ENCODE results near the gene ITSN2. TPM values are rescaled to one million over a fixed set of nuclear protein-coding genes. Genes with fewer than 3 reads are reported as not detected.
A peak's percentile ranks its signal among the peaks of the same experiment; 100 is the strongest.
"Not testable (repeated sequence)": the region's sequence is repeated elsewhere in the genome, so short reads cannot be mapped to it uniquely, and the experiment has no call there.

The ITSN2 gene
- total RNA-seq (2014; rRNA removed; shearing (Covaris generic)) = 27.9 and 30.7 TPM in 2 replicates

- H3K4me3 ChIP-seq = peak within 1 kb of the TSS; percentile 94
- peak; percentile 87 to 91 for DNase-seq
- H3K36me3 ChIP-seq = no peaks in the 10 kb centered on the region
- peaks cover 14% of the 10 kb centered on the region for H3K4me1 ChIP-seq
- H3K9me3 ChIP-seq (replicated peaks) = no peaks in the 10 kb centered on the region
- no peaks in the 10 kb centered on the region for H3K27me3 ChIP-seq
- peak within 1 kb of the TSS; percentile 65 for H3K27ac ChIP-seq
These were observed at the start of gene ITSN2 for GRCh38 chr2:24360050-24360962. TSS of gene ITSN2 (minus strand) at chr2:24360536. CDS start at chr2:24328082, 32,454 bp downstream.

GRCh38 chr2:24409171-24409570 lies 48.8 kb upstream of the ITSN2 start:
- H3K4me3 ChIP-seq = peak overlapping the region; percentile 19
- H3K27ac ChIP-seq = peak overlapping the region; percentile 98
- H3K27me3 ChIP-seq = no peaks in the 10 kb centered on the region
- H3K36me3 ChIP-seq = no peaks in the 10 kb centered on the region
- no peaks in the 10 kb centered on the region for H3K9me3 ChIP-seq (replicated peaks)
- DNase-seq = peak; percentile 92 to 99
- peaks cover 31% of the 10 kb centered on the region for H3K4me1 ChIP-seq

- peak in 1 of 2 experiments; percentile 76 for DNase-seq
- H3K4me1 ChIP-seq = peaks cover 31% of the 10 kb centered on the region
- H3K27me3 ChIP-seq; H3K36me3 ChIP-seq; H3K9me3 ChIP-seq (replicated peaks): not testable (repeated sequence)
- peak overlapping the region; percentile 19 for H3K4me3 ChIP-seq
- peak overlapping the region; percentile 98 for H3K27ac ChIP-seq
These were observed 48.4 kb upstream of the ITSN2 start for GRCh38 chr2:24408704-24409103.

- peaks cover 13% of the 10 kb centered on the region for H3K4me1 ChIP-seq
- no peaks in the 10 kb centered on the region for H3K27me3 ChIP-seq
- no peak overlapping the region for H3K4me3 ChIP-seq
- DNase-seq = no peak
- H3K9me3 ChIP-seq (replicated peaks) = no peaks in the 10 kb centered on the region
- H3K36me3 ChIP-seq = no peaks in the 10 kb centered on the region
- H3K27ac ChIP-seq = no peak overlapping the region
These were observed 44.2 kb upstream of the ITSN2 start for GRCh38 chr2:24404491-24404921.

GRCh38 chr2:24403832-24404212 lies 43.5 kb upstream of the ITSN2 start:
- Histone ChIP-seq H3K27me3 (no peaks in the 10 kb centered on the region), H3K4me1 (peaks cover 13% of the 10 kb centered on the region), H3K36me3 (no peaks in the 10 kb centered on the region), H3K4me3 (no peak overlapping the region), H3K9me3 (replicated peaks) (no peaks in the 10 kb centered on the region), H3K27ac (no peak overlapping the region)
- no peak for DNase-seq

- H3K27me3 ChIP-seq = no peaks in the 10 kb centered on the region
- no peak overlapping the region for H3K4me3 ChIP-seq
- no peaks in the 10 kb centered on the region for H3K9me3 ChIP-seq (replicated peaks)
- peaks cover 9% of the 10 kb centered on the region for H3K4me1 ChIP-seq
- H3K27ac ChIP-seq = no peak overlapping the region
- no peaks in the 10 kb centered on the region for H3K36me3 ChIP-seq
- no peak for DNase-seq
These were observed 43.0 kb upstream of the ITSN2 start for GRCh38 chr2:24403168-24403831.

- Histone ChIP-seq H3K4me1 (peaks cover 7% of the 10 kb centered on the region; the same call in 1 of the 2 replicates), H3K27me3 (no peaks in the 10 kb centered on the region), H3K4me3 (no peak overlapping the region), H3K27ac (no peak overlapping the region), H3K36me3 (no peaks in the 10 kb centered on the region), H3K9me3 (replicated peaks) (no peaks in the 10 kb centered on the region)
- DNase-seq = no peak
These were observed 42.1 kb upstream of the ITSN2 start for GRCh38 chr2:24402242-24403097.

- no peaks in the 10 kb centered on the region for H3K36me3 ChIP-seq
- peaks cover 7% of the 10 kb centered on the region; the same call in 1 of the 2 replicates for H3K4me1 ChIP-seq
- no peaks in the 10 kb centered on the region for H3K9me3 ChIP-seq (replicated peaks)
- no peak overlapping the region for H3K4me3 ChIP-seq
- H3K27me3 ChIP-seq = no peaks in the 10 kb centered on the region
- H3K27ac ChIP-seq = no peak overlapping the region; the same call in 1 of the 2 replicates
- no peak for DNase-seq
These were observed 40.0 kb upstream of the ITSN2 start for GRCh38 chr2:24400207-24400907.

GRCh38 chr2:24399434-24400206 lies 39.3 kb upstream of the ITSN2 start:
- peak; percentile 32 to 55 for DNase-seq
- no peaks in the 10 kb centered on the region for H3K27me3 ChIP-seq
- no peaks in the 10 kb centered on the region for H3K36me3 ChIP-seq
- no peaks in the 10 kb centered on the region for H3K9me3 ChIP-seq (replicated peaks)
- no peak overlapping the region for H3K4me3 ChIP-seq
- peak overlapping the region; percentile 19; the same call in 1 of the 2 replicates for H3K27ac ChIP-seq
- H3K4me1 ChIP-seq = peaks cover 7% of the 10 kb centered on the region; the same call in 1 of the 2 replicates

- Histone ChIP-seq H3K36me3 (no peaks in the 10 kb centered on the region), H3K27me3 (no peaks in the 10 kb centered on the region), H3K4me3 (no peak overlapping the region), H3K9me3 (replicated peaks) (no peaks in the 10 kb centered on the region), H3K27ac (no peak overlapping the region), H3K4me1 (peaks cover 6% of the 10 kb centered on the region; the same call in 1 of the 2 replicates)
- no peak for DNase-seq
These were observed 34.7 kb upstream of the ITSN2 start for GRCh38 chr2:24394998-24395397.

GRCh38 chr2:24392542-24393059 lies 32.3 kb upstream of the ITSN2 start:
- Histone ChIP-seq H3K27me3 (no peaks in the 10 kb centered on the region), H3K4me3 (no peak overlapping the region), H3K36me3 (no peaks in the 10 kb centered on the region), H3K27ac (no peak overlapping the region), H3K4me1 (no peaks in the 10 kb centered on the region), H3K9me3 (replicated peaks) (no peaks in the 10 kb centered on the region)
- no peak for DNase-seq

- Histone ChIP-seq H3K4me3 (no peak overlapping the region), H3K36me3 (no peaks in the 10 kb centered on the region), H3K9me3 (replicated peaks) (no peaks in the 10 kb centered on the region), H3K4me1 (peaks cover 3% of the 10 kb centered on the region), H3K27ac (no peak overlapping the region), H3K27me3 (no peaks in the 10 kb centered on the region)
- DNase-seq = no peak
These were observed 25.0 kb upstream of the ITSN2 start for GRCh38 chr2:24385366-24385765.

GRCh38 chr2:24382363-24383073 lies 22.2 kb upstream of the ITSN2 start:
- H3K27ac ChIP-seq = no peak overlapping the region
- H3K36me3 ChIP-seq = no peaks in the 10 kb centered on the region
- H3K4me3 ChIP-seq = no peak overlapping the region
- peak; percentile 72 to 90 for DNase-seq
- no peaks in the 10 kb centered on the region for H3K9me3 ChIP-seq (replicated peaks)
- peaks cover 3% of the 10 kb centered on the region for H3K4me1 ChIP-seq
- H3K27me3 ChIP-seq = no peaks in the 10 kb centered on the region

Measured in SJCRH30 (cell line).